Stimulated activated CD4-positive, alpha-beta T cell treated with anti-CD3 and anti-CD28 coated beads, TNF-alpha, amount 100 ng/mL, for 4 hours (primary cell): ENCODE results near the gene DES.
"Not testable (repeated sequence)": the region's sequence is repeated elsewhere in the genome, so short reads cannot be mapped to it uniquely, and the experiment has no call there.

ENCODE experiments used
- DNase-seq, 3 experiments: peaks; one replicate each; pipeline ENCODE4 v3.0.0-alpha.2; 2020; ENCODE audit warnings: low read depth in 3 of 3

The DES gene

GRCh38 chr2:219399716-219400478 is 18.3 kb upstream of the DES start:
- no peak for DNase-seq

- DNase-seq = no peak
Observed at GRCh38 chr2:219400562-219400961, 17.6 kb upstream of the DES start.

- DNase-seq = no peak
Observed at GRCh38 chr2:219401606-219402005, 16.6 kb upstream of the DES start.

GRCh38 chr2:219402665-219403515 is 15.3 kb upstream of the DES start:
- DNase-seq = peak in 1 of 3 experiments; percentile 56

- no peak for DNase-seq
Observed at GRCh38 chr2:219403861-219404260, 14.3 kb upstream of the DES start.

- DNase-seq = no peak
Observed at GRCh38 chr2:219404291-219404910, 13.8 kb upstream of the DES start.

GRCh38 chr2:219404954-219405353 is 13.2 kb upstream of the DES start:
- DNase-seq = no peak

- DNase-seq = no peak
Observed at GRCh38 chr2:219405451-219405850, 12.7 kb upstream of the DES start.

GRCh38 chr2:219405958-219406860 is 12.0 kb upstream of the DES start:
- DNase-seq = no peak

- DNase-seq = no peak
Observed at GRCh38 chr2:219406861-219407230, 11.3 kb upstream of the DES start.

GRCh38 chr2:219407343-219407742 is 10.8 kb upstream of the DES start:
- not testable (repeated sequence) for DNase-seq

GRCh38 chr2:219408204-219408603 is 10.0 kb upstream of the DES start:
- no peak for DNase-seq

- DNase-seq = no peak
Observed at GRCh38 chr2:219408631-219409030, 9.5 kb upstream of the DES start.

- DNase-seq = no peak
Observed at GRCh38 chr2:219409619-219410018, 8.6 kb upstream of the DES start.

GRCh38 chr2:219410390-219410789 is 7.8 kb upstream of the DES start:
- no peak for DNase-seq

GRCh38 chr2:219414857-219415256 is 3.3 kb upstream of the DES start:
- no peak for DNase-seq

GRCh38 chr2:219415580-219416234 is 2.5 kb upstream of the DES start:
- DNase-seq = no peak

- DNase-seq = no peak
Observed at GRCh38 chr2:219416235-219416602, 2.0 kb upstream of the DES start.

- DNase-seq = no peak
Observed at GRCh38 chr2:219416938-219417337, 1.2 kb upstream of the DES start.

- DNase-seq = peak in 2 of 3 experiments; percentile 28 to 34
Observed at GRCh38 chr2:219417374-219417773, 803 bp upstream of the DES start.

- DNase-seq = no peak
Observed at GRCh38 chr2:219419012-219419324, 791 bp downstream of the DES start.
